GM18861 (cell line): ENCODE measurements around the gene EYA2.
"Not testable (repeated sequence)": the region's sequence is repeated elsewhere in the genome, so short reads cannot be mapped to it uniquely, and the experiment has no call there.

Source experiments
- ATAC-seq: cut with Tn5 transposase; IDR thresholded peaks from one replicate; pipeline ENCODE4 v1.9.1; 2021; ENCODE audit not compliant: unreplicated experiment

Gene EYA2

GRCh38 chr20:46894971-46895905, 595 bp downstream of the EYA2 start:
- ATAC-seq: no peak

GRCh38 chr20:46895906-46896242, 1.2 kb downstream of the EYA2 start:
- ATAC-seq: no peak

- no peak for ATAC-seq
These were observed 2.8 kb downstream of the EYA2 start for GRCh38 chr20:46897328-46897880.

- no peak for ATAC-seq
These were observed 3.8 kb downstream of the EYA2 start for GRCh38 chr20:46898423-46898822.

- ATAC-seq: no peak
These were observed 5.0 kb downstream of the EYA2 start for GRCh38 chr20:46899621-46900020.

- no peak for ATAC-seq
These were observed 5.4 kb downstream of the EYA2 start for GRCh38 chr20:46900086-46900485.

- ATAC-seq: no peak
These were observed 6.2 kb downstream of the EYA2 start for GRCh38 chr20:46900826-46901225.

- no peak for ATAC-seq
These were observed 7.0 kb downstream of the EYA2 start for GRCh38 chr20:46901638-46902037.

GRCh38 chr20:46903256-46903655, 8.6 kb downstream of the EYA2 start:
- no peak for ATAC-seq

GRCh38 chr20:46903937-46904336, 9.3 kb downstream of the EYA2 start:
- ATAC-seq: no peak

GRCh38 chr20:46905364-46906125, 10.9 kb downstream of the EYA2 start:
- ATAC-seq: no peak

- ATAC-seq: no peak
These were observed 18.8 kb downstream of the EYA2 start for GRCh38 chr20:46913329-46914044.

- ATAC-seq: no peak
These were observed 20.2 kb downstream of the EYA2 start for GRCh38 chr20:46914789-46915379.

GRCh38 chr20:46915575-46916257, 21.1 kb downstream of the EYA2 start:
- ATAC-seq: no peak

GRCh38 chr20:46916258-46916603, 21.6 kb downstream of the EYA2 start:
- no peak for ATAC-seq

GRCh38 chr20:46917155-46917554, 22.5 kb downstream of the EYA2 start:
- no peak for ATAC-seq

- ATAC-seq: no peak
These were observed 25.5 kb downstream of the EYA2 start for GRCh38 chr20:46920114-46920513.

- ATAC-seq: not testable (repeated sequence)
These were observed 28.2 kb downstream of the EYA2 start for GRCh38 chr20:46922841-46923240.

GRCh38 chr20:46923550-46923949, 28.9 kb downstream of the EYA2 start:
- no peak for ATAC-seq

GRCh38 chr20:46928580-46929132, 34.0 kb downstream of the EYA2 start:
- no peak for ATAC-seq
